GM18868 (cell line): ENCODE results near the gene RAB5A.
"Not testable (repeated sequence)": the region's sequence is repeated elsewhere in the genome, so short reads cannot be mapped to it uniquely, and the experiment has no call there.

ENCODE experiments used
- ATAC-seq: cut with Tn5 transposase; IDR thresholded peaks from one replicate; pipeline ENCODE4 v1.9.1; 2021; ENCODE audit warnings: mild to moderate bottlenecking, moderate library complexity; ENCODE audit not compliant: unreplicated experiment

The RAB5A gene

GRCh38 chr3:20023623-20024405 lies 76.9 kb downstream of the RAB5A start:
- ATAC-seq, result no peak

- ATAC-seq, result no peak
These were observed 80.2 kb downstream of the RAB5A start for GRCh38 chr3:20027136-20027535.

- no peak for ATAC-seq
These were observed 82.0 kb downstream of the RAB5A start for GRCh38 chr3:20028905-20029331.

GRCh38 chr3:20031939-20032338 lies 85.0 kb downstream of the RAB5A start:
- ATAC-seq, result not testable (repeated sequence)
